Measurements from ENCODE around the gene FAM217A.
"Not testable (repeated sequence)": the region's sequence is repeated elsewhere in the genome, so short reads cannot be mapped to it uniquely, and the experiment has no call there.

FAM217A gene

GRCh38 chr6:4078691-4079471 is at the start of gene FAM217A:
FAM217A (minus strand) TSS chr6:4079137; CDS start chr6:4077414, 1,723 bp downstream.
- DNase-seq = no peak

GRCh38 chr6:4128072-4128471 is 49.1 kb upstream of the FAM217A start:
- no peak for DNase-seq

GRCh38 chr6:4125933-4126864 is 47.3 kb upstream of the FAM217A start:
- DNase-seq = no peak

- DNase-seq = no peak
Observed at GRCh38 chr6:4125500-4125899, 46.6 kb upstream of the FAM217A start.

GRCh38 chr6:4124351-4124750 is 45.4 kb upstream of the FAM217A start:
- no peak for DNase-seq

- no peak for DNase-seq
Observed at GRCh38 chr6:4115741-4116140, 36.8 kb upstream of the FAM217A start.

GRCh38 chr6:4114123-4114522 is 35.2 kb upstream of the FAM217A start:
- no peak for DNase-seq

GRCh38 chr6:4113649-4114048 is 34.7 kb upstream of the FAM217A start:
- no peak for DNase-seq

GRCh38 chr6:4112366-4112765 is 33.4 kb upstream of the FAM217A start:
- DNase-seq = no peak

GRCh38 chr6:4109363-4109815 is 30.5 kb upstream of the FAM217A start:
- DNase-seq = not testable (repeated sequence)

GRCh38 chr6:4108561-4109093 is 29.7 kb upstream of the FAM217A start:
- DNase-seq = no peak

GRCh38 chr6:4107873-4108272 is 28.9 kb upstream of the FAM217A start:
- DNase-seq = no peak

- DNase-seq = no peak
Observed at GRCh38 chr6:4105980-4106536, 27.1 kb upstream of the FAM217A start.

GRCh38 chr6:4103929-4104328 is 25.0 kb upstream of the FAM217A start:
- no peak for DNase-seq

- DNase-seq = no peak
Observed at GRCh38 chr6:4102687-4103244, 23.8 kb upstream of the FAM217A start.

- DNase-seq = no peak
Observed at GRCh38 chr6:4101298-4101697, 22.4 kb upstream of the FAM217A start.

GRCh38 chr6:4100655-4101054 is 21.7 kb upstream of the FAM217A start:
- DNase-seq = no peak

- no peak for DNase-seq
Observed at GRCh38 chr6:4093288-4093687, 14.4 kb upstream of the FAM217A start.

- no peak for DNase-seq
Observed at GRCh38 chr6:4091941-4092340, 13.0 kb upstream of the FAM217A start.

GRCh38 chr6:4090043-4090442 is 11.1 kb upstream of the FAM217A start:
- not testable (repeated sequence) for DNase-seq

GRCh38 chr6:4088704-4089103 is 9.8 kb upstream of the FAM217A start:
- no peak for DNase-seq

- DNase-seq = no peak
Observed at GRCh38 chr6:4085332-4085700, 6.4 kb upstream of the FAM217A start.
